ENCODE data around the gene KCTD7. TPM values are rescaled to one million over a fixed set of nuclear protein-coding genes. Genes with fewer than 3 reads are reported as not detected.
"Not testable (repeated sequence)": the region's sequence is repeated elsewhere in the genome, so short reads cannot be mapped to it uniquely, and the experiment has no call there.

Gene KCTD7
- total RNA-seq, 1 donor from 2014 or later = 14.6 TPM

DNA sequence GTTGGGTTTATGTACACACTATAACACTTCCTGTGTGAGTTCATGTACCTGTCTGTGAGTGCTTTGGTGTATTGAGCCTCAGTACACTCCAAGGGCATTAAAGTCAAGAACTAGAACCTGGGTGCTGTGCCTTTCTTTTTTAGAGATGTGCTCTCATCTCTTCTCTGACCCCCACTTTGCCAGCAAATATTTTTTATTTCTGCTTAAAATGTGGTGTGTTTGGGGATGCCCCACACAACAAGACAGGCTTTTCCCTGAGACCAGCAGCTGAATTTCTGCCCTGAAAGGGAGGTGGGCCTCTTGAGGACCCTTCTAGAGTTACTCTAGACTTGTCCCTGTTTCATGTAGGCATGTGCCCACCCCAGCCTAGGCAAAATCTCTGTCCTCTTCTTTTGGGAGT is 14.3 kb downstream of the KCTD7 start:
- peaks cover 9% of the 10 kb centered on the region for H3K4me1 Mint-ChIP-seq (ENCODE audit: unreplicated experiment)
- no peak for DNase-seq (ENCODE audit: low spot score)
- TF ChIP-seq, protein P1, sequence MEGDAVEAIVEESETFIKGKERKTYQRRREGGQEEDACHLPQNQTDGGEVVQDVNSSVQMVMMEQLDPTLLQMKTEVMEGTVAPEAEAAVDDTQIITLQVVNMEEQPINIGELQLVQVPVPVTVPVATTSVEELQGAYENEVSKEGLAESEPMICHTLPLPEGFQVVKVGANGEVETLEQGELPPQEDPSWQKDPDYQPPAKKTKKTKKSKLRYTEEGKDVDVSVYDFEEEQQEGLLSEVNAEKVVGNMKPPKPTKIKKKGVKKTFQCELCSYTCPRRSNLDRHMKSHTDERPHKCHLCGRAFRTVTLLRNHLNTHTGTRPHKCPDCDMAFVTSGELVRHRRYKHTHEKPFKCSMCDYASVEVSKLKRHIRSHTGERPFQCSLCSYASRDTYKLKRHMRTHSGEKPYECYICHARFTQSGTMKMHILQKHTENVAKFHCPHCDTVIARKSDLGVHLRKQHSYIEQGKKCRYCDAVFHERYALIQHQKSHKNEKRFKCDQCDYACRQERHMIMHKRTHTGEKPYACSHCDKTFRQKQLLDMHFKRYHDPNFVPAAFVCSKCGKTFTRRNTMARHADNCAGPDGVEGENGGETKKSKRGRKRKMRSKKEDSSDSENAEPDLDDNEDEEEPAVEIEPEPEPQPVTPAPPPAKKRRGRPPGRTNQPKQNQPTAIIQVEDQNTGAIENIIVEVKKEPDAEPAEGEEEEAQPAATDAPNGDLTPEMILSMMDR (IDR thresholded peaks at IDR 0.05; ENCODE audit: unreplicated experiment) = no peak
- no peak overlapping the region for H3K27ac Mint-ChIP-seq (ENCODE audit: unreplicated experiment)
- peaks cover 41% of the 10 kb centered on the region for H3K36me3 Mint-ChIP-seq (ENCODE audit: low read depth, unreplicated experiment)
- H3K4me3 Mint-ChIP-seq (ENCODE audit: unreplicated experiment) = no peak overlapping the region
- no peaks in the 10 kb centered on the region for H3K9me3 Mint-ChIP-seq (ENCODE audit: unreplicated experiment)
- peaks cover 4% of the 10 kb centered on the region for H3K27me3 Mint-ChIP-seq (ENCODE audit: unreplicated experiment)

DNA sequence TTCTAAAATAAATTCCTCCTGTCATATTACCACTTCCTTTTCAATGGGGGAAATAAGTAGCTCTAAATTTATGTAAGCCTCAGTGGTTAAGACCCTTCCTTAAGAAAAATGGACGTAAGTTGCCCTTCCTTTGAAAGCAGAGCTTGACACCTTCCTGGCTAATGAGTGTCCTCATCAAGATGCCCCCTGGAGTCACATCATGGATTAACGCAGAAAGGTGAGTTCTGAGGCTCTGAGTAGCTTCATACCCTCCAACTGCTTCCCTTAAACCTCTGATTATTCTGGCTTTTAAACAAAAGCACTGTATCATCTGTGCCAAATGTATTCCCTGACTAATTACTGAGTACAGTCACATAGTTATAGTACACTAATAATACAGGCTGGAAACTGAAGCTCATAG is 14.7 kb downstream of the KCTD7 start:
- H3K9me3 Mint-ChIP-seq (ENCODE audit: unreplicated experiment) = no peaks in the 10 kb centered on the region
- peaks cover 4% of the 10 kb centered on the region for H3K27me3 Mint-ChIP-seq (ENCODE audit: unreplicated experiment)
- H3K36me3 Mint-ChIP-seq (ENCODE audit: low read depth, unreplicated experiment) = peaks cover 41% of the 10 kb centered on the region
- no peak overlapping the region for H3K27ac Mint-ChIP-seq (ENCODE audit: unreplicated experiment)
- H3K4me1 Mint-ChIP-seq (ENCODE audit: unreplicated experiment) = peaks cover 9% of the 10 kb centered on the region
- no peak for DNase-seq (ENCODE audit: low spot score)
- H3K4me3 Mint-ChIP-seq (ENCODE audit: unreplicated experiment) = no peak overlapping the region
- TF ChIP-seq, protein P1 (IDR thresholded peaks at IDR 0.05; ENCODE audit: unreplicated experiment) = no peak

DNA sequence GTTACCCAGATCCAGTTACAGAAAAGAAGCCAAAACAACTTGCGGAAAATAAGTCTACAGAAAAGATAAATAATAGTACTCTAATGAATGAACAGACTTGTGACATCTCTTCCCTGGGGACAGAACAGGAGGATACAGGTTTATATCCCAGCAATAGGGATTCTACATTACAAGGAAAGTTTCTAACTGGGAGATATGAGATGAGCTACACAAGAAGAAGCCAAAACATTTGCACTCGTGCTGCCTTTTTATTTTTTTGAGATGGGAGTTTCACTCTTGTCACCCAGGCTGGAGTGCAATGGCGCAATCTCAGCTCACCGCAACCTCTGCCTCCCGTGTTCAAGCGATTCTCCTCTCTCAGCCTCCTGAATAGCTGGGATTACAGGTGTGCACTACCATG is 22.3 kb downstream of the KCTD7 start:
- H3K36me3 Mint-ChIP-seq (ENCODE audit: low read depth, unreplicated experiment); H3K4me1 Mint-ChIP-seq (ENCODE audit: unreplicated experiment); H3K27ac Mint-ChIP-seq (ENCODE audit: unreplicated experiment); H3K4me3 Mint-ChIP-seq (ENCODE audit: unreplicated experiment); DNase-seq (ENCODE audit: low spot score); H3K9me3 Mint-ChIP-seq (ENCODE audit: unreplicated experiment): not testable (repeated sequence)
- H3K27me3 Mint-ChIP-seq (ENCODE audit: unreplicated experiment) = peaks cover 19% of the 10 kb centered on the region

DNA sequence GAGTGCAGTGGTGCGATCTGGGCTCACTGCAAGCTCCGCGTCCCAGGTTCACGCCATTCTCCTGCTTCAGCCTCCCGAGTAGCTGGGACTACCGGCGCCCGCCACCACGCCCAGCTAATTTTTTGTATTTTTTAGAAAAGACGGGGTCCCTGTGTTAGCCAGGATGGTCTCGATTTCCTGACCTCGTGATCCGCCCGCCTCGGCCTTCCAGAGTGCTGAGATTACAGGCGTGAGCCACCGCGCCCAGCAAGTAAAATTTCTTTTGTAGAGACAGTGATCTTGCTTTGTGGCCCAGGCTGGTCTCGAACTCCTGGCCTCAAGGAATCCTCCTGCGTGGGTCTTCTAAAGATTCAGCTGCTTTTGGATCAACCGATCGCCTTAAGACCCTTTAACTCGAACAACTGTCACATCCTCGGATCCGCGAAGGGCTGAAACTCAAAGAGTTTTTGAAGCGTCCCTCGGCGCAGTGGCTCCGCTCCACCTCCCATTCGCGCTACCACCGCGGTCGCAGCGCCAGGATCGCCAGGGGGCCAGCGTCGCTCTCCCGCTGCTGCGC is 25.1 kb downstream of the KCTD7 start:
- peak overlapping the region; percentile 97 for H3K27ac Mint-ChIP-seq (ENCODE audit: unreplicated experiment)
- not testable (repeated sequence) for H3K4me1 Mint-ChIP-seq (ENCODE audit: unreplicated experiment); DNase-seq (ENCODE audit: low spot score); H3K9me3 Mint-ChIP-seq (ENCODE audit: unreplicated experiment); H3K36me3 Mint-ChIP-seq (ENCODE audit: low read depth, unreplicated experiment)
- peak overlapping the region; percentile 94 for H3K4me3 Mint-ChIP-seq (ENCODE audit: unreplicated experiment)
- peaks cover 19% of the 10 kb centered on the region for H3K27me3 Mint-ChIP-seq (ENCODE audit: unreplicated experiment)

DNA sequence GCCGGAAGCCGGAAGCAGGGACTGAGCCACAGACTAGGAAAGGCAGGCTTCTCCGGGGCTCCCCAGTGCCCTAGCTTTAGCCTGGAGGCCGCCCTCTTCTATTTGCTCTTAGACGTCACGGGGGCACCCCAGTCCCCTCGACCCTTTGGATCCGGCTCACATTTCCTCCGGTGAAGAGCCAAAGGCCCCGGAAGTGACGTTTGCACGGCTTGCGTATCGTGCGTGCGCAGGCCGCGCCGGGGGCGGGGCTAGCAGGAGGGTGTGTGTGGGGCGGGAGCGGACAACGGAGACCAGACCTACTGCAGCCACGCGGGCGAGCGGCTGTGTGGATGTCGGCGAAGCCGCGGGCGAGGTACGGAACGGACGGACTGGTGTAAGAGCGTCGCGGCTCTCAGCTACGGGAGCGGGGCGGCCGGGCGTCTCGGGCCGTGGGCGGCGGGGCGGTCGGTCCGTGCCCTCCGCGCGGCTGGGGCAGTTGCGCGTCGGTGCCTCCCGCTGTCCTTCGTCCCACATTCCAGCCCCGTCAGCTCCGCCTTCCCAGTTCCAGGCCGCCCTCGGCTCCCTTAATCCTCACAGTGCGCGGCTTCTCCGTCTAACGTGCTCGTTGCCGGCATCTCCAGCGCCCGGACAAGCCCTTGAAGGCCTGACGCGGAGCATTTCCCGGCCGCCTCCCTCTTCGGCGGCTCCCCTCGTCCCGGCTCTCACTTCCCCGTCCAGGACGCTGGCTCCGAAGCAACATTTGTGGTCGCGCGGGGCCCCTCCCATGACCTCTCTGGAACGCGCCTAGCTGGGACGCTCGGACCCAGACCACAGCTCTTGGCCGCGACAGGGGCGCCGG is 25.8 kb downstream of the KCTD7 start:
- Mint-ChIP-seq H3K4me1 (ENCODE audit: unreplicated experiment) (peaks cover 6% of the 10 kb centered on the region), H3K4me3 (ENCODE audit: unreplicated experiment) (peak overlapping the region; percentile 94), H3K27ac (ENCODE audit: unreplicated experiment) (peak overlapping the region; percentile 97), H3K9me3 (ENCODE audit: unreplicated experiment) (no peaks in the 10 kb centered on the region), H3K27me3 (ENCODE audit: unreplicated experiment) (peaks cover 19% of the 10 kb centered on the region), H3K36me3 (ENCODE audit: low read depth, unreplicated experiment) (peaks cover 3% of the 10 kb centered on the region)
- peak; percentile 96 for DNase-seq (ENCODE audit: low spot score)
- TF ChIP-seq, protein P1 (IDR thresholded peaks at IDR 0.05; ENCODE audit: unreplicated experiment) = no peak

DNA sequence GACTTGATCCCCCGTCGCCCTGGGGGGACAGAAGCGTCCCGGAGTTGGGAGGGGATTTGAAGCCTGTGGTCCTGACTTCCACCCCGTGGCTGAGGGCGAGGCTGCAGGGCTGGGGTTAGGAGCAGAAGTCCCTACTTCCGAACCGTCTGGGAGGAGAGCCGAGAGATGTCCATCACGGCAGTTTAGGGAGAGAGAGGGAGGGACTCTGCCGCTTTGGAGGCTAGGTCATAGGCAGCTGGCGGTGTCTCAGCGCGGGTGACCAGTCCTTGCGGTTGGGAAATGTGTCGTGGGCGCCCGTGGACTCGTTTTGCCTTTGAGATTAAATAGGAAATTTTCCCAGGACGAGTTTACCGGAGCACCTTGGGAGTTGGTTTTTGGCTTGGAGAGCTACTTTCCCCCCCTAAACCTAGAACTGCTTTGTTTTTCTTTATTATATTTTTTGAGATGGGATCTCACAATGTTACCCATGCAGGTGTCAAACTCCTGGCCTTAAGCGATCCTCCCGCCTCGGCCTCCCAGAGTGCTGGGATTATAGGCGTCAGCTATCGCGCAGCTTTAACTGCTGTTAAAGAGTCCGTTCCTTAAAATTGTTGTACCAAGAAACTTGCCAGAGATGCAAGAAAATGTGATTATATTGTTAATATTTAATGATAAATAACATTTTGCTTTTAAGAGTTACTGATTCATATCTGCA is 26.6 kb downstream of the KCTD7 start:
- not testable (repeated sequence) for H3K9me3 Mint-ChIP-seq (ENCODE audit: unreplicated experiment); H3K4me1 Mint-ChIP-seq (ENCODE audit: unreplicated experiment); H3K36me3 Mint-ChIP-seq (ENCODE audit: low read depth, unreplicated experiment)
- H3K27ac Mint-ChIP-seq (ENCODE audit: unreplicated experiment) = peak overlapping the region; percentile 97
- peak; percentile 46 for DNase-seq (ENCODE audit: low spot score)
- peaks cover 19% of the 10 kb centered on the region for H3K27me3 Mint-ChIP-seq (ENCODE audit: unreplicated experiment)
- peak overlapping the region; percentile 94 for H3K4me3 Mint-ChIP-seq (ENCODE audit: unreplicated experiment)

DNA sequence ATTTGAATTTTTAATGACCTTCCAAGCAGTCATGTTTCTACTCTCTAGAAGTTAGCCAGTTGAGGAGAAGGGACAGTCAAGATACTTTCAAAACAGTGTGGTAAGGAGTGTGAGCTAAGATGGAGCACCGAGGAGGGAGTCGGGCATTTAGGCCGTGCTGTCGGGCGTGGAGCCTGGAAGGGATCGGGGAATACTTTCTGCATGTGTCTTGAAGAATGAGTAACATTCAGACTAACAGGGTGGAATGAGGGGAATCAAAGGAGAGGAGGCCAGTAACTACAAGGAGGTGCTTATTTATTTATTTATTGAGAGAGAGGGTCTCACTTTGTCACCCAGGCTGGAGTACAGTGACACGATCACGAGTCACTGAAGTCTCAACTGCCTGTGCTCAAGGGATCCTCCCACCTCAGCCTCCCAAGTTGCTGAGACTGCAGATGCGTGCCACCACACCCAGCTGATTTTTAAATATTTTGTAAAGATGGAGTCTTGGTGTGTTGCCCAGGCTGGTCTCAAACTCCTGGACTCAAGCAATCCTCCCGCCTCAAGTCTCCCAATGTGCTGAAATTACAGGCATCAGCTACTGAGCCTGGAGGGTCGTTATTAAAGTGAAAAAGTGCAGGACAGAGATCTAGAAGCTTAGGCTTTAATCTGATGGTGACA is 27.3 kb downstream of the KCTD7 start:
- peaks cover 19% of the 10 kb centered on the region for H3K27me3 Mint-ChIP-seq (ENCODE audit: unreplicated experiment)
- H3K36me3 Mint-ChIP-seq (ENCODE audit: low read depth, unreplicated experiment); H3K4me1 Mint-ChIP-seq (ENCODE audit: unreplicated experiment); H3K9me3 Mint-ChIP-seq (ENCODE audit: unreplicated experiment); DNase-seq (ENCODE audit: low spot score): not testable (repeated sequence)
- H3K4me3 Mint-ChIP-seq (ENCODE audit: unreplicated experiment) = peak overlapping the region; percentile 94
- H3K27ac Mint-ChIP-seq (ENCODE audit: unreplicated experiment) = peak overlapping the region; percentile 46

Data from endothelial cell (in vitro differentiated cells).